Left kidney (tissue), 2 donors: ENCODE data around the gene TSPAN7. TPM values are rescaled to one million over a fixed set of nuclear protein-coding genes. Genes with fewer than 3 reads are reported as not detected.

ENCODE experiments used
- DNase-seq: peaks from one replicate; pipeline ENCODE4 v3.0.0-alpha.2; 2013
- polyA plus RNA-seq: library from polyadenylated mRNA; unstranded; fragments of 120-200 nt; gene quantifications from one replicate; pipeline ENCODE4 v1.2.1, GENCODE V29; 2013; ENCODE audit not compliant: insufficient read length

TSPAN7 gene
- polyA plus RNA-seq, 1 donor, result 37.9 TPM

GRCh38 chrX:38578167-38578566 is 16.8 kb downstream of the TSPAN7 start:
- DNase-seq, result peak; percentile 2

GRCh38 chrX:38583181-38583580 is 21.8 kb downstream of the TSPAN7 start:
- no peak for DNase-seq

- DNase-seq, result no peak
Observed at GRCh38 chrX:38594434-38594833, 33.1 kb downstream of the TSPAN7 start.

- no peak for DNase-seq
Observed at GRCh38 chrX:38595801-38596200, 34.5 kb downstream of the TSPAN7 start.

GRCh38 chrX:38596939-38597338 is 35.6 kb downstream of the TSPAN7 start:
- no peak for DNase-seq

- DNase-seq, result peak; percentile 0
Observed at GRCh38 chrX:38599796-38600755, 38.7 kb downstream of the TSPAN7 start.

- no peak for DNase-seq
Observed at GRCh38 chrX:38601866-38602265, 40.5 kb downstream of the TSPAN7 start.

- DNase-seq, result no peak
Observed at GRCh38 chrX:38606821-38607220, 45.5 kb downstream of the TSPAN7 start.

GRCh38 chrX:38607976-38608375 is 46.6 kb downstream of the TSPAN7 start:
- no peak for DNase-seq

- DNase-seq, result no peak
Observed at GRCh38 chrX:38610849-38611248, 49.5 kb downstream of the TSPAN7 start.

GRCh38 chrX:38612281-38612680 is 50.9 kb downstream of the TSPAN7 start:
- no peak for DNase-seq

GRCh38 chrX:38614485-38614884 is 53.1 kb downstream of the TSPAN7 start:
- DNase-seq, result no peak

- no peak for DNase-seq
Observed at GRCh38 chrX:38616904-38617303, 55.6 kb downstream of the TSPAN7 start.

GRCh38 chrX:38618180-38618579 is 56.8 kb downstream of the TSPAN7 start:
- no peak for DNase-seq

GRCh38 chrX:38620623-38621022 is 59.3 kb downstream of the TSPAN7 start:
- DNase-seq, result no peak

GRCh38 chrX:38626296-38626695 is 65.0 kb downstream of the TSPAN7 start:
- DNase-seq, result no peak

GRCh38 chrX:38627683-38628082 is 66.3 kb downstream of the TSPAN7 start:
- no peak for DNase-seq

- no peak for DNase-seq
Observed at GRCh38 chrX:38628587-38628986, 67.2 kb downstream of the TSPAN7 start.

- DNase-seq, result no peak
Observed at GRCh38 chrX:38632516-38632915, 71.2 kb downstream of the TSPAN7 start.

GRCh38 chrX:38634665-38635064 is 73.3 kb downstream of the TSPAN7 start:
- no peak for DNase-seq

- no peak for DNase-seq
Observed at GRCh38 chrX:38636949-38637819, 75.8 kb downstream of the TSPAN7 start.

- no peak for DNase-seq
Observed at GRCh38 chrX:38638952-38639529, 77.7 kb downstream of the TSPAN7 start.

- DNase-seq, result no peak
Observed at GRCh38 chrX:38639730-38640129, 78.4 kb downstream of the TSPAN7 start.
